Uterus (tissue), 4 donors: ENCODE results near the gene CSF2. TPM values are rescaled to one million over a fixed set of nuclear protein-coding genes. Genes with fewer than 3 reads are reported as not detected.

Experiments
- DNase-seq, 2 donors: peaks; one replicate each; pipeline ENCODE4 v3.0.0-alpha.2; 2019 to 2020
- H3K27ac ChIP-seq, 2 donors: fragments of 200-600 bp; sonication (generic); 1 replicate in 1 of 2; 2 replicates in 1 of 2; pipeline ENCODE4 v1.5.1; 2016 to 2018
- H3K27me3 ChIP-seq, 2 donors: fragments of 200-600 bp; sonication (generic); one replicate each; pipeline ENCODE4 v1.5.1; 2018 to 2019; ENCODE audit warnings: control low read depth in 1 of 2
- H3K36me3 ChIP-seq, 2 donors: fragments of 200-600 bp; sonication (generic); one replicate each; pipeline ENCODE4 v1.5.1; 2019; ENCODE audit warnings: control low read depth in 1 of 2
- H3K4me1 ChIP-seq, 2 donors: fragments of 200-600 bp; sonication (generic); one replicate each; pipeline ENCODE4 v1.5.1; 2018 to 2019; ENCODE audit warnings: control low read depth in 1 of 2
- H3K4me3 ChIP-seq, 2 donors: fragments of 200-600 bp; sonication (generic); 1 replicate in 1 of 2; 2 replicates in 1 of 2; pipeline ENCODE4 v1.5.1; 2018 to 2019; ENCODE audit warnings: mild to moderate bottlenecking in 1 of 2
- H3K9me3 ChIP-seq, 2 donors: fragments of 200-600 bp; sonication (generic); one replicate each; pipeline ENCODE4 v1.5.1; 2019; ENCODE audit warnings: control low read depth in 1 of 2
- CTCF ChIP-seq, 4 experiments: fragments of 200-600 bp in 2 of 4; fragments of 450-650 bp in 2 of 4; sonication (generic) in 2 of 4; IDR thresholded peaks; one replicate each; pipeline ENCODE4 v1.5.1; 2016 to 2019; ENCODE audit warnings: antibody characterized with exemption in 4 of 4, mild to moderate bottlenecking in 2 of 4, moderate library complexity in 1 of 4
- POLR2A ChIP-seq, 2 donors: fragments of 450-650 bp; IDR thresholded peaks; one replicate each; pipeline ENCODE4 v1.6.1; 2016; ENCODE audit warnings: antibody characterized with exemption in 2 of 2, mild to moderate bottlenecking in 1 of 2, moderate library complexity in 1 of 2
- intact Hi-C: fragments of 100-400 bp; cut with DNase I; formaldehyde crosslinking; loops from one replicate; pipeline ENCODE4 v1.15.1; 2023; ENCODE audit warnings: low total_unique reads
- total RNA-seq, 4 donors: library from RNA; depleted of rRNA in 3 of 4; stranded (reverse); fragments of >200 nt in 3 of 4; gene quantifications; one replicate each; pipeline versions ENCODE4 v1.1.0 to v1.2.4, GENCODE V29; 2014 to 2023
- donor health status: DM: yes; HTN: yes; CAD: no.

CSF2 gene
- total RNA-seq, 4 donors from 2014 or later: not detected

- no peaks in the 10 kb centered on the region for H3K9me3 ChIP-seq
- no peaks in the 10 kb centered on the region for H3K4me1 ChIP-seq
- no peak overlapping the region for H3K4me3 ChIP-seq
- H3K27me3 ChIP-seq: no peaks in the 10 kb centered on the region
- TF ChIP-seq CTCF (IDR thresholded peaks at IDR 0.05): no peak
- no peak for TF ChIP-seq POLR2A (IDR thresholded peaks at IDR 0.05)
- no peak for DNase-seq
- intact Hi-C loops: no loop called here
- H3K36me3 ChIP-seq: no peaks in the 10 kb centered on the region
- no peak overlapping the region for H3K27ac ChIP-seq
These were observed 18.7 kb upstream of the CSF2 start for GRCh38 chr5:132054697-132055440.

- Histone ChIP-seq H3K36me3 (no peaks in the 10 kb centered on the region), H3K27ac (no peak overlapping the region), H3K4me1 (no peaks in the 10 kb centered on the region), H3K27me3 (no peaks in the 10 kb centered on the region), H3K4me3 (no peak overlapping the region), H3K9me3 (no peaks in the 10 kb centered on the region)
- DNase-seq: no peak
- TF ChIP-seq POLR2A (IDR thresholded peaks at IDR 0.05) (no peak), CTCF (IDR thresholded peaks at IDR 0.05) (no peak)
- intact Hi-C loops: no loop called here
These were observed 18.2 kb upstream of the CSF2 start for GRCh38 chr5:132055441-132055807.

- TF ChIP-seq POLR2A (IDR thresholded peaks at IDR 0.05) (no peak), CTCF (IDR thresholded peaks at IDR 0.05) (no peak)
- DNase-seq: peak; percentile 9 to 12
- Histone ChIP-seq H3K27ac (no peak overlapping the region), H3K27me3 (no peaks in the 10 kb centered on the region), H3K9me3 (no peaks in the 10 kb centered on the region), H3K4me1 (no peaks in the 10 kb centered on the region), H3K36me3 (no peaks in the 10 kb centered on the region), H3K4me3 (no peak overlapping the region)
- intact Hi-C loops: no loop called here
These were observed 17.6 kb upstream of the CSF2 start for GRCh38 chr5:132055808-132056609.

GRCh38 chr5:132056610-132057497 lies 16.7 kb upstream of the CSF2 start:
- Histone ChIP-seq H3K9me3 (no peaks in the 10 kb centered on the region), H3K27me3 (no peaks in the 10 kb centered on the region), H3K4me1 (no peaks in the 10 kb centered on the region), H3K36me3 (no peaks in the 10 kb centered on the region), H3K27ac (no peak overlapping the region), H3K4me3 (no peak overlapping the region)
- intact Hi-C loops: no loop called here
- peak; percentile 6 to 10 for DNase-seq
- TF ChIP-seq POLR2A (IDR thresholded peaks at IDR 0.05): no peak
- no peak for TF ChIP-seq CTCF (IDR thresholded peaks at IDR 0.05)
